Psoas muscle (tissue), 8 donors: Measurements from ENCODE around the gene KCNMA1. TPM values are rescaled to one million over a fixed set of nuclear protein-coding genes. Genes with fewer than 3 reads are reported as not detected.
A peak's percentile ranks its signal among the peaks of the same experiment; 100 is the strongest.

ENCODE experiments used
- ATAC-seq, 4 donors: fragments of 200-7000 bp; cut with Tn5 transposase; one replicate each; pipeline ENCODE4 v1.9.1; 2020; ENCODE audit warnings: moderate library complexity in 3 of 4, mild to moderate bottlenecking in 2 of 4
- DNase-seq, 2 donors: peaks; one replicate each; pipeline ENCODE4 v3.0.0-alpha.2; 2020
- H3K27ac ChIP-seq: fragments of 200-600 bp; one replicate; pipeline ENCODE4 v1.8.0; 2022
- H3K27me3 ChIP-seq, 3 donors: fragments of 200-600 bp in 1 of 3; one replicate each; pipeline versions ENCODE4 v1.6.1 to v1.8.0; 2013 to 2022; ENCODE audit warnings: low read length in 2 of 3, mild to moderate bottlenecking in 2 of 3, moderate library complexity in 1 of 3; ENCODE audit not compliant: insufficient read depth in 3 of 3
- H3K36me3 ChIP-seq, 2 donors: fragments of 200-600 bp in 1 of 2; one replicate each; pipeline versions ENCODE4 v1.6.1 to v1.8.0; 2013 to 2022; ENCODE audit warnings: low read depth in 1 of 2, mild to moderate bottlenecking in 1 of 2, moderate library complexity in 1 of 2; ENCODE audit not compliant: insufficient read depth in 1 of 2
- H3K4me1 ChIP-seq: fragments of 200-600 bp; one replicate; pipeline ENCODE4 v1.8.0; 2022
- H3K4me3 ChIP-seq: fragments of 200-600 bp; one replicate; pipeline ENCODE4 v1.8.0; 2022; ENCODE audit warnings: mild to moderate bottlenecking
- H3K9me3 ChIP-seq: fragments of 200-600 bp; one replicate; pipeline ENCODE4 v1.8.0; 2022
- WGBS, 3 donors: extraction: QIAGEN DNeasy Blood & Tissue Kit; methylation state at CpG; one replicate each; pipeline versions ENCODE4 v1.1.6 to v1.1.7; 2013; 5-methylcytosine and 5-hydroxymethylcytosine counted together
- intact Hi-C, 2 donors: fragments of 100-400 bp; cut with DNase I; formaldehyde crosslinking; loops; one replicate each; pipeline versions ENCODE4 v1.11.0 to v1.14.2; 2022
- polyA plus RNA-seq, 3 donors: library from polyadenylated mRNA; stranded (reverse); fragments of 200-250 nt; gene quantifications; one replicate each; pipeline ENCODE4 v1.2.3, GENCODE V29; 2013
- total RNA-seq, 4 donors: library from RNA; stranded (reverse); fragmentation: NEBNext Ultra II Directional in 2 of 4; extraction: Animal tissue kit (Norgen Biotek cat#: 25700) in 2 of 4; gene quantifications; one replicate each; pipeline versions ENCODE4 v1.2.1 to v1.2.4, GENCODE V29; 2021 to 2023
- TF ChIP-seq, protein P1 (sequence below): fragments of 200-600 bp; IDR thresholded peaks from one replicate; pipeline ENCODE4 v1.8.0; 2022; ENCODE audit warnings: antibody characterized with exemption
- donor health status: healthy with polysubstance abuse.
- donor health status: DM: no; HTN: no; CAD: no; lungs with moderate emphysema.
- donor health status: Bipolar disorder and iron deficiency.
- donor health status: healthy.
- donor health status: DM: yes; HTN: yes; CAD: no.
- donor health status: DM: no; HTN: no; CAD: no.
- donor health status: DM: no; HTN: no; CAD: no.
- donor health status: DM: yes; HTN: yes; CAD: no.

The KCNMA1 gene
- total and polyA plus RNA-seq, 7 donors, result 7.9 to 53.0 (median 41.9) TPM

- WGBS, 3 donors, result 80 to 87% (median 86%) methylated on average over 2 of the region's 2 CpGs
- peaks cover 26% of the 10 kb centered on the region for H3K4me1 ChIP-seq
Observed at GRCh38 chr10:77504196-77504872, 133.3 kb downstream of the KCNMA1 start.

GRCh38 chr10:77501846-77502261, 135.8 kb downstream of the KCNMA1 start:
- no peak overlapping the region for H3K27ac ChIP-seq
- no peak for ATAC-seq
- DNase-seq, result no peak
- 59 to 70% (median 69%) methylated on average over 4 of the region's 4 CpGs for WGBS, 3 donors
- no peaks in the 10 kb centered on the region for H3K9me3 ChIP-seq
- TF ChIP-seq, protein P1, sequence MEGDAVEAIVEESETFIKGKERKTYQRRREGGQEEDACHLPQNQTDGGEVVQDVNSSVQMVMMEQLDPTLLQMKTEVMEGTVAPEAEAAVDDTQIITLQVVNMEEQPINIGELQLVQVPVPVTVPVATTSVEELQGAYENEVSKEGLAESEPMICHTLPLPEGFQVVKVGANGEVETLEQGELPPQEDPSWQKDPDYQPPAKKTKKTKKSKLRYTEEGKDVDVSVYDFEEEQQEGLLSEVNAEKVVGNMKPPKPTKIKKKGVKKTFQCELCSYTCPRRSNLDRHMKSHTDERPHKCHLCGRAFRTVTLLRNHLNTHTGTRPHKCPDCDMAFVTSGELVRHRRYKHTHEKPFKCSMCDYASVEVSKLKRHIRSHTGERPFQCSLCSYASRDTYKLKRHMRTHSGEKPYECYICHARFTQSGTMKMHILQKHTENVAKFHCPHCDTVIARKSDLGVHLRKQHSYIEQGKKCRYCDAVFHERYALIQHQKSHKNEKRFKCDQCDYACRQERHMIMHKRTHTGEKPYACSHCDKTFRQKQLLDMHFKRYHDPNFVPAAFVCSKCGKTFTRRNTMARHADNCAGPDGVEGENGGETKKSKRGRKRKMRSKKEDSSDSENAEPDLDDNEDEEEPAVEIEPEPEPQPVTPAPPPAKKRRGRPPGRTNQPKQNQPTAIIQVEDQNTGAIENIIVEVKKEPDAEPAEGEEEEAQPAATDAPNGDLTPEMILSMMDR, result no peak
- H3K4me1 ChIP-seq, result peaks cover 43% of the 10 kb centered on the region
- intact Hi-C loops, result no loop called here
- H3K36me3 ChIP-seq, result no peaks in the 10 kb centered on the region
- H3K27me3 ChIP-seq, result no peaks in the 10 kb centered on the region
- H3K4me3 ChIP-seq, result no peak overlapping the region

More at GRCh38 chr10:77504196-77504872, 133.3 kb downstream of the KCNMA1 start:
- H3K27me3 ChIP-seq, result no peaks in the 10 kb centered on the region
- TF ChIP-seq, protein P1, result no peak
- no peaks in the 10 kb centered on the region for H3K9me3 ChIP-seq
- DNase-seq (no peak), ATAC-seq (no peak)
- H3K36me3 ChIP-seq, result no peaks in the 10 kb centered on the region
- intact Hi-C loops, result no loop called here
- no peak overlapping the region for H3K27ac ChIP-seq
- H3K4me3 ChIP-seq, result no peak overlapping the region

- H3K27ac ChIP-seq, result no peak overlapping the region
- TF ChIP-seq, protein P1, result no peak
- H3K4me3 ChIP-seq, result no peak overlapping the region
- DNase-seq (peak; percentile 39 to 77), ATAC-seq (peak; percentile 37 to 79 (median 76))
- 35 to 51% (median 40%) methylated on average over 7 of the region's 7 CpGs for WGBS, 3 donors
- no peaks in the 10 kb centered on the region for H3K9me3 ChIP-seq
- peaks cover 43% of the 10 kb centered on the region for H3K4me1 ChIP-seq
- H3K36me3 ChIP-seq, result no peaks in the 10 kb centered on the region
- intact Hi-C loops, result no loop called here
- no peaks in the 10 kb centered on the region for H3K27me3 ChIP-seq
Observed at GRCh38 chr10:77501152-77501845, 136.3 kb downstream of the KCNMA1 start.

DNA sequence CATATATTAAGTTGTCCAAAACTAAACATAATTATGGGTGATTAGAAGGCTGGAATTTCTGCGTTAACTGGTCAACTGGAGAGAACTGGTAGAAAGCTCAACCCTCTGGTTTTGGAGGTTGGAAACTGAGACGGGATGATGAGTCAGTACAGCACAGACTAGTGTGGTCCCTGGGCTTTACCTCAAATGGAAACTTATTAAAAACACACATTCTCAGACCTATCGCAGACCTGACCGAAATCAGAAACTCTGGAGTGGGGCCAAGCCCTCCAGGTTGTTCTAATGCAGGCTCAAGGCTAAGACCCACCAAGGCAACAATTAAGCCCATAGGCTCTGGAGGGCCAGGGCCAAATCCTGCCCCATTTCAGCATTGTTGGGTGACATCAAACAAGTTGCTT, 136.9 kb downstream of the KCNMA1 start:
- H3K27me3 ChIP-seq, result no peaks in the 10 kb centered on the region
- DNase-seq, result no peak
- H3K36me3 ChIP-seq, result no peaks in the 10 kb centered on the region
- ATAC-seq, result no peak
- no peak overlapping the region for H3K27ac ChIP-seq
- no peak overlapping the region for H3K4me3 ChIP-seq
- intact Hi-C loops, result no loop called here
- no peaks in the 10 kb centered on the region for H3K9me3 ChIP-seq
- 92 to 96% (median 95%) methylated on average over 4 of the region's 4 CpGs for WGBS, 3 donors
- peaks cover 38% of the 10 kb centered on the region for H3K4me1 ChIP-seq
- TF ChIP-seq, protein P1, result no peak
